BJ (cell line): Measurements from ENCODE around the gene GALNT11. TPM values are rescaled to one million over a fixed set of nuclear protein-coding genes. Genes with fewer than 3 reads are reported as not detected.

Experiments
- CTCF ChIA-PET: fragments of 350-600 bp; formaldehyde crosslinking; extraction: SDS; loops from one replicate; lab custom pipeline; 2021; ENCODE audit warnings: antibody characterized with exemption, inconsistent platforms; lab: Yijun Ruan, JAX
- POLR2A ChIA-PET: fragments of 300-600 bp; sonication (Branson Sonifier 250); formaldehyde crosslinking; extraction: SDS; loops from one replicate; lab custom pipeline; 2021; ENCODE audit warnings: antibody characterized with exemption; lab: Charles Lee
- DNase-seq: peaks from one replicate; pipeline ENCODE4 v3.0.0-alpha.2; 2011; ENCODE audit warnings: low read depth
- H3K27me3 ChIP-seq: 2 replicates; pipeline ENCODE4 v1.6.0; 2011; ENCODE audit warnings: low read length; ENCODE audit not compliant: control insufficient read depth, insufficient read depth
- H3K36me3 ChIP-seq: 2 replicates; pipeline ENCODE4 v1.5.1; 2011; ENCODE audit warnings: low read length; ENCODE audit not compliant: control insufficient read depth, insufficient read depth
- H3K4me3 ChIP-seq: 2 replicates; pipeline ENCODE4 v1.5.1; 2011; ENCODE audit warnings: low read depth, mild to moderate bottlenecking, control low read depth, low read length
- polyA plus RNA-seq: library from polyadenylated mRNA; depleted of rRNA; stranded (reverse); fragments of >200 nt; gene quantifications from 2 replicates; pipeline ENCODE4 v1.2.3, GENCODE V29; 2011
- TF ChIP-seq, protein P1 (sequence below): IDR thresholded peaks from 2 replicates; pipeline ENCODE4 v1.5.1; 2011; ENCODE audit warnings: low read depth, mild to moderate bottlenecking, control low read depth, inconsistent platforms, low read length, moderate library complexity; ENCODE audit not compliant: insufficient read depth

The GALNT11 gene
- polyA plus RNA-seq, 1 experiment, result 18.7 TPM

DNA sequence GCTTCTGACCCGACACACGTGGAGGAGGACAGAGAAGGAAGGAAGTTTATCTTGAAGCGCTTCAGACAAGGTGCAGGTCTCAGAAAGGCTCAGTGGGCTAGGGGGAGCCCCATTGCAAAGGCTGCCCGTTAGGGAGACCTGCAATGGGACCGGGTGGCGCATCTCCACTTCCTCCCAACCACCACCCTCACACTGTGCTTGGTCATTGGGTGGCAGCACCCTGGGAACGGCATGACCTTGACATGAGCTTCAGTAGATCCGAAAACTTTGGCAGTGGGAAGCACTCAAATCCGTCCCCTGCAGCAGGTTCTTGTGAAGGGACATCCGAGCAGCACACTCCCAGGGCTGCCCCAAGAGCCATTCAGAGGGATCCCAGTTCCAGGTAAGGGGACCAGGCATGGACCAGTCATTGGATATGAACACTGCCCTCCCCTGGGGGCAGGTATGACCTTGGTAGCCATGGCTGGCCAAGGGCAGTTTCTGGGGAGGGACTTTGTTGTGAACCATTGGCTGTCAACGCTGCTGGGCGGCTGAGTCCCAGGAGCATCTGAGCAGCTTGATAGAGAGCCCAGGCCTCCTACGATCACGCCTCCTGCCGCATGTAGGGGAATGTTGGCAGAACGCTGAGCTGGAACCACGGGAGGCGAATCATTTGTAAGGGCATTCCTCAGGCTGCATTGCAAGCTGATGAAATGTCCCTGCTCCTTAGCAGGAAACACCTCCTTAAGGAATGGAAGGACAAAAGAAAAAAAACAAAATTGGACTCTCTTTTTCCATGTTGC lies 37.5 kb upstream of the GALNT11 start:
- TF ChIP-seq, protein P1, sequence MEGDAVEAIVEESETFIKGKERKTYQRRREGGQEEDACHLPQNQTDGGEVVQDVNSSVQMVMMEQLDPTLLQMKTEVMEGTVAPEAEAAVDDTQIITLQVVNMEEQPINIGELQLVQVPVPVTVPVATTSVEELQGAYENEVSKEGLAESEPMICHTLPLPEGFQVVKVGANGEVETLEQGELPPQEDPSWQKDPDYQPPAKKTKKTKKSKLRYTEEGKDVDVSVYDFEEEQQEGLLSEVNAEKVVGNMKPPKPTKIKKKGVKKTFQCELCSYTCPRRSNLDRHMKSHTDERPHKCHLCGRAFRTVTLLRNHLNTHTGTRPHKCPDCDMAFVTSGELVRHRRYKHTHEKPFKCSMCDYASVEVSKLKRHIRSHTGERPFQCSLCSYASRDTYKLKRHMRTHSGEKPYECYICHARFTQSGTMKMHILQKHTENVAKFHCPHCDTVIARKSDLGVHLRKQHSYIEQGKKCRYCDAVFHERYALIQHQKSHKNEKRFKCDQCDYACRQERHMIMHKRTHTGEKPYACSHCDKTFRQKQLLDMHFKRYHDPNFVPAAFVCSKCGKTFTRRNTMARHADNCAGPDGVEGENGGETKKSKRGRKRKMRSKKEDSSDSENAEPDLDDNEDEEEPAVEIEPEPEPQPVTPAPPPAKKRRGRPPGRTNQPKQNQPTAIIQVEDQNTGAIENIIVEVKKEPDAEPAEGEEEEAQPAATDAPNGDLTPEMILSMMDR, result no peak
- H3K27me3 ChIP-seq, result peaks cover 2% of the 10 kb centered on the region
- H3K4me3 ChIP-seq, result no peak overlapping the region
- DNase-seq, result no peak
- H3K36me3 ChIP-seq, result no peaks in the 10 kb centered on the region
- CTCF ChIA-PET, result no interaction called here
- POLR2A ChIA-PET, result no interaction called here

GRCh38 chr7:151992375-151992774 lies 33.1 kb upstream of the GALNT11 start:
- TF ChIP-seq, protein P1, result no peak
- H3K27me3 ChIP-seq, result peaks cover 2% of the 10 kb centered on the region; the same call in 1 of the 2 replicates
- CTCF ChIA-PET, result interaction anchor here (0.7 kb wide), 1 partner anchor 52 kb away, joined by 3 read pairs; no protein-coding TSS in a partner anchor
- no peak for DNase-seq
- POLR2A ChIA-PET, result no interaction called here
- no peak overlapping the region for H3K4me3 ChIP-seq
- H3K36me3 ChIP-seq, result no peaks in the 10 kb centered on the region

DNA sequence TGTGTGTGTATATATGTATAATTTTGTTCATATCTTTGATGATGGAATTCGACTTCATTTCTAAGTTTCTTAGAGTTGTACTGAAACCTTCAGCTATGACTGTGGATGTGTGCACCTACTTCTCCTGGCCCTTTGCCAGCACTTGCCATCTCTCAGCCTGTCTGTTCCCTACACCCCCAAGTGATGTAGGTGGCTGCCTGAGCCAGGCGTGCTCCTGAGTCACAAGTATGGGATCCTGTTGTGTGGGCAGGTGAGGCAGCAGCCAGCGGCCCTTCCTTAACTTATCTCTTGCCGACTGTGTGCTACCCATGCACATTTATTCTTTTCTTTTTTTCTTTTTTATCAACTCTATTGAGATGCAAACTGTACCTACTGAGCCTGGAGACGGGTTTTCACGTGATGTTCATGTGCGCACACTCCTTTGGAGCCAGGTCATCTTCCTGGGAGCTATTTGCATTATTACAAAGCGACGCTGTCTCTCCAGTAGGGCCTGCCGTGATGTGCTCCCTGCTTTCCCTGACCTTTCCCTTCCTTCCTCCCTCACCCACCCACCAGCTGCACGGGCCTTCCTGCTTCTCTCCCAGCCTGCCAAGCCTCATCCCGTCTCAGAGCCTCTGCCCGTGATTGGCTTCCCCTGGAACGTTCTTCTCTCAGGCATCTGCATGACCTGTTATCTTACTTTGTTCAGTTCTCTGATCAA lies 31.3 kb upstream of the GALNT11 start:
- no peak overlapping the region for H3K4me3 ChIP-seq
- DNase-seq, result no peak
- H3K27me3 ChIP-seq, result no peaks in the 10 kb centered on the region
- TF ChIP-seq, protein P1, result no peak
- ChIA-PET CTCF (no interaction called here), POLR2A (no interaction called here)
- H3K36me3 ChIP-seq, result no peaks in the 10 kb centered on the region

- H3K27me3 ChIP-seq, result no peaks in the 10 kb centered on the region
- CTCF ChIA-PET, result no interaction called here
- no peaks in the 10 kb centered on the region for H3K36me3 ChIP-seq
- POLR2A ChIA-PET, result interaction anchor here (0.6 kb wide), 1 partner anchor 79 kb away, joined by 4 read pairs; no protein-coding TSS in a partner anchor
- TF ChIP-seq, protein P1, result no peak
- no peak for DNase-seq
- H3K4me3 ChIP-seq, result no peak overlapping the region
These were observed 25.9 kb upstream of the GALNT11 start for GRCh38 chr7:151999424-152000090.

DNA sequence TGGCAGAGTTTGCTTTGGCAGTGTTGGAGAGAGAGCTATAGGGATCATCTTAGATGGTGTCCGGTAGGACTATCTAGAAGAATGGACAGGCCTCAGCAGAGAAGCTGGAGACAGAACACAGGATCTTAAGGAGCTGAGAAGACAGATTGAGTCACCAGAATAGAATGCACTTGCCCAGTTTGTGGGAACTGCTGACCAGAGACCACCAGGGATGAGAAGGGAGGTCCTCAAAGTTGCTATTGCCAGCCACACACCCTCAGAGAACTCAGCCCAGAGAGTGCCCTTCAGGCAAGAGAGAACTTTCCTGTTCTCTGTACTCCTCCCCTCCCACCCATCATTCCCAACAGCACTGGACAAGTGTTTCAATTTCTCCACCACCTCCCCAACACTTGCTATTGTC lies 25.3 kb upstream of the GALNT11 start:
- DNase-seq, result no peak
- H3K27me3 ChIP-seq, result no peaks in the 10 kb centered on the region
- TF ChIP-seq, protein P1, result no peak
- POLR2A ChIA-PET, result no interaction called here
- CTCF ChIA-PET, result interaction anchor here (0.6 kb wide), 1 partner anchor 1663 kb away, joined by 3 read pairs; no protein-coding TSS in a partner anchor
- no peak overlapping the region for H3K4me3 ChIP-seq
- H3K36me3 ChIP-seq, result no peaks in the 10 kb centered on the region
